K562 (cell line): ENCODE measurements around the gene TNFRSF13B.
"Not testable (repeated sequence)": the region's sequence is repeated elsewhere in the genome, so short reads cannot be mapped to it uniquely, and the experiment has no call there.

Experiments
- CBX1 ChIP-seq: sonication (generic); IDR thresholded peaks from 2 replicates; pipeline ENCODE4 v1.6.1; 2016; ENCODE audit warnings: antibody characterized with exemption, low read depth, mild to moderate bottlenecking
- CSDE1 ChIP-seq, 2 experiments: fragments of 450-650 bp; IDR thresholded peaks; 2 replicates each; pipeline ENCODE4 v1.6.1; 2016; ENCODE audit warnings: mild to moderate bottlenecking in 1 of 2
- GTF2A2 ChIP-seq: IDR thresholded peaks from 2 replicates; pipeline ENCODE4 v1.6.1; 2016; ENCODE audit warnings: mild to moderate bottlenecking, missing genetic modification characterization, missing compliant biosample characterization
- LARP7 ChIP-seq: fragments of 450-650 bp; IDR thresholded peaks from 2 replicates; pipeline ENCODE4 v1.6.1; 2016
- ZNF431 ChIP-seq: sonication (generic); formaldehyde crosslinking; IDR thresholded peaks from 2 replicates; pipeline ENCODE4 v1.8.0; 2022; ENCODE audit warnings: mild to moderate bottlenecking, missing genetic modification reagents
- ZZZ3 ChIP-seq: fragments of 450-650 bp; IDR thresholded peaks from 2 replicates; pipeline ENCODE4 v1.6.1; 2016; ENCODE audit warnings: antibody characterized with exemption, mild to moderate bottlenecking, moderate library complexity
- TF ChIP-seq, protein P1 (sequence below), 3 experiments: IDR thresholded peaks in 2 of 3; conservative IDR thresholded peaks in 1 of 3; 2 replicates each; pipeline ENCODE4 v1.5.1; 2011 to 2012; ENCODE audit warnings: low read length in 3 of 3, mild to moderate bottlenecking in 3 of 3, control low read depth in 2 of 3, improper control_type of control experiment in 1 of 3, inconsistent platforms in 1 of 3, low read depth in 1 of 3, mixed read lengths in 1 of 3, moderate library complexity in 1 of 3; ENCODE audit not compliant: insufficient read depth in 2 of 3
- TF ChIP-seq, protein P2 (sequence below): sonication (generic); formaldehyde crosslinking; IDR thresholded peaks from 2 replicates; pipeline ENCODE4 v1.8.0; 2023; ENCODE audit warnings: mild to moderate bottlenecking, missing genetic modification reagents

- TF ChIP-seq, protein P1, sequence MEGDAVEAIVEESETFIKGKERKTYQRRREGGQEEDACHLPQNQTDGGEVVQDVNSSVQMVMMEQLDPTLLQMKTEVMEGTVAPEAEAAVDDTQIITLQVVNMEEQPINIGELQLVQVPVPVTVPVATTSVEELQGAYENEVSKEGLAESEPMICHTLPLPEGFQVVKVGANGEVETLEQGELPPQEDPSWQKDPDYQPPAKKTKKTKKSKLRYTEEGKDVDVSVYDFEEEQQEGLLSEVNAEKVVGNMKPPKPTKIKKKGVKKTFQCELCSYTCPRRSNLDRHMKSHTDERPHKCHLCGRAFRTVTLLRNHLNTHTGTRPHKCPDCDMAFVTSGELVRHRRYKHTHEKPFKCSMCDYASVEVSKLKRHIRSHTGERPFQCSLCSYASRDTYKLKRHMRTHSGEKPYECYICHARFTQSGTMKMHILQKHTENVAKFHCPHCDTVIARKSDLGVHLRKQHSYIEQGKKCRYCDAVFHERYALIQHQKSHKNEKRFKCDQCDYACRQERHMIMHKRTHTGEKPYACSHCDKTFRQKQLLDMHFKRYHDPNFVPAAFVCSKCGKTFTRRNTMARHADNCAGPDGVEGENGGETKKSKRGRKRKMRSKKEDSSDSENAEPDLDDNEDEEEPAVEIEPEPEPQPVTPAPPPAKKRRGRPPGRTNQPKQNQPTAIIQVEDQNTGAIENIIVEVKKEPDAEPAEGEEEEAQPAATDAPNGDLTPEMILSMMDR (IDR thresholded peaks at IDR 0.05 in 2 of 3, conservative IDR thresholded peaks at IDR 0.05 in 1 of 3; ENCODE audit: insufficient read depth in 2 of 3, low read depth in 1 of 3, low read length in 3 of 3), result not testable (repeated sequence)
- TF ChIP-seq ZNF431 (CRISPR knock-in tag); LARP7; CSDE1 (IDR thresholded peaks at IDR 0.05); ZZZ3; CBX1; GTF2A2 (tag): not testable (repeated sequence)
- TF ChIP-seq, protein P2, sequence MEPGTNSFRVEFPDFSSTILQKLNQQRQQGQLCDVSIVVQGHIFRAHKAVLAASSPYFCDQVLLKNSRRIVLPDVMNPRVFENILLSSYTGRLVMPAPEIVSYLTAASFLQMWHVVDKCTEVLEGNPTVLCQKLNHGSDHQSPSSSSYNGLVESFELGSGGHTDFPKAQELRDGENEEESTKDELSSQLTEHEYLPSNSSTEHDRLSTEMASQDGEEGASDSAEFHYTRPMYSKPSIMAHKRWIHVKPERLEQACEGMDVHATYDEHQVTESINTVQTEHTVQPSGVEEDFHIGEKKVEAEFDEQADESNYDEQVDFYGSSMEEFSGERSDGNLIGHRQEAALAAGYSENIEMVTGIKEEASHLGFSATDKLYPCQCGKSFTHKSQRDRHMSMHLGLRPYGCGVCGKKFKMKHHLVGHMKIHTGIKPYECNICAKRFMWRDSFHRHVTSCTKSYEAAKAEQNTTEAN (CRISPR knock-in tag), result not testable (repeated sequence)
Measured at GRCh38 chr17:16892876-16893454, 79.0 kb downstream of the TNFRSF13B start.
